HG02623 (cell line): ENCODE measurements around the gene CDC45.

Source experiments
- ATAC-seq: cut with Tn5 transposase; IDR thresholded peaks from one replicate; pipeline ENCODE4 v1.9.1; 2021; ENCODE audit warnings: moderate library complexity; ENCODE audit not compliant: unreplicated experiment

The CDC45 gene

DNA sequence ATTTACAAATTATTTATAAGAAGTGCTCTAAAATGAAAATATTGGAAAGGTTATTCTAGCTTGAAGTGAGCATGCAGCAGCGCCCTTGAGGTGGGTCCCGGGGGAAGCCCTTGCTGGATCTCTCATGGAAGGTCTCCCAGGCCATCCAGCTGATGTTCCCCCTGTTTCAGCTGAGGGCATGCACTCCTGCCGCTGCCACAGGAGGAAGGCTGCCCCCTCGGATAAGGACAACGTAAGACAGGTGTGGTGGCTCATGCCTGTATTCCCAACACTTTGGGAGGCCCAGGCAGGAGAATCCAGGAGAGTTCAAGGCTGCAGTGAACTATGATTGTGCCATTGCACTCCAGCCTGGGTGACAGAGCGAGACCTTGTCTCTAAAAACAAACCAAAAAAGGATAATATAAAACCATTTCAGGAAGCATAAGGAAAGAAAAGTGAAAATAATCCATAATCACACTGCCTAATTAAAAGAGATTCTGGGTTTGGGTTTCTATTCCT, 15.0 kb downstream of the CDC45 start:
- ATAC-seq, result no peak

GRCh38 chr22:19495562-19496323, 16.0 kb downstream of the CDC45 start:
- ATAC-seq, result no peak

- ATAC-seq, result no peak
These were observed 16.6 kb downstream of the CDC45 start for GRCh38 chr22:19496324-19496630.

GRCh38 chr22:19497245-19497644, 17.5 kb downstream of the CDC45 start:
- no peak for ATAC-seq

GRCh38 chr22:19498154-19498865, 18.6 kb downstream of the CDC45 start:
- no peak for ATAC-seq

DNA sequence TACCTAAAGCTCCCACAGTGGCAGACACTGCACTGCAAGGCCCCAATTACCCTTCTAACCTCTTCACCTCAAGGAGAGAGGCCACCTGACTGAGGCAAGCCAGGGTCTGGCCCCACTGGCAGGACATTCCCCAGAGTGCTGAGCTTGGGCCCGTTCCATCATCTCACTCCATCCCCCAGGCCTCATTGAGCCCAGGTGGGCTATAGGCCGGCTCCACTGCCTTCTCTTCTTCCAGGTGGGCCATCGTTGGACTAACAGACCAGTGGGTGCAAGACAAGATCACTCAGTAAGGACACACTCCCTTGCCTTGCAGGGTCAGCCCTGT, 19.1 kb downstream of the CDC45 start:
- ATAC-seq, result no peak

GRCh38 chr22:19499236-19499879, 19.6 kb downstream of the CDC45 start:
- no peak for ATAC-seq

- ATAC-seq, result no peak
These were observed 20.1 kb downstream of the CDC45 start for GRCh38 chr22:19499880-19500242.

DNA sequence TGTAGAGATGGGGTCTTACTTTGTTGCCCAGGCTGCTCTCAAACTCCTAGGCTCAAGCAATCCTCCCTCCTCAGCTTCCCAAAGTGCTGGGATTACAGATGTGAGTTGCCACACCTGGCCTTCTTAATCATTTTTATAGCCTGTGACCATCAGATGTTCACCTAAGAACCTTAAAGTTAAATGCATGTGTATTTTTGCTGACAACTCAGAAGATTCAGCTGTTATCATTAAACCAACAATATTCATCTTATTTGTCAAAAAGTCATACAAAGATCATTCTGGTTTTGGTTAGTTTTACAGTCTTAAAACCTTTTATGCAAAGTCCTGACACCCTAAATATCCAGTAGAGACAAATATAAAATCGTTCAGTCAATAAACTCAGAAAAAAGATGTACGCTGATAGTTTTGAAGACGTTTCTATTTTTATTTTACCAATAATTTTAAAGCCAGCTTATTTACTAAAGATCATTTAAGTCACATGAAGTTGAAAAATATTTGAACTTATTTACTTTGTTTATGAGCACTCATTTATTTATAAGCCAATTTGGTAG, 22.3 kb downstream of the CDC45 start:
- ATAC-seq, result no peak

GRCh38 chr22:19503367-19503766, 23.6 kb downstream of the CDC45 start:
- no peak for ATAC-seq

DNA sequence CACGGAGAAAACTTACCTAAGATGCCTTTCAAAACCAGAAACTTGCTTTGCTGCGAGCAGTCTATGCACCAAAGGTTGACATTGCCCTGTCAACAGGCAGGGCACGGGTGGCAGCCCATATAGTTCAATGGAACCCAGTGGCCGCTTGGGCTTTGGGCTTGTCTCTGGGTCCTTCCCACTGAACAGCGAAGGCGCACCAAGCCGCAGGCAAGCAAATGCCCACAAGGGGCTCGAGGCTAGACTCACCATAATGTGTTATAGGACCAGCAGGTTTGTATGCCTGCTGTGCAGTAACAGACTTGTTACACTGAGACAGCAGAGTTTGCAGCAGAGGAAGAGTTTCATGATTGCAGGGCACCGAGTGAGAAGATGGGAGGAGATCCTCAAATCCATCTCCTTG, 24.1 kb downstream of the CDC45 start:
- ATAC-seq, result no peak

GRCh38 chr22:19504900-19505734, 25.4 kb downstream of the CDC45 start:
- no peak for ATAC-seq

GRCh38 chr22:19505735-19506126, 26.0 kb downstream of the CDC45 start:
- no peak for ATAC-seq

GRCh38 chr22:19506212-19506611, 26.5 kb downstream of the CDC45 start:
- ATAC-seq, result no peak

DNA sequence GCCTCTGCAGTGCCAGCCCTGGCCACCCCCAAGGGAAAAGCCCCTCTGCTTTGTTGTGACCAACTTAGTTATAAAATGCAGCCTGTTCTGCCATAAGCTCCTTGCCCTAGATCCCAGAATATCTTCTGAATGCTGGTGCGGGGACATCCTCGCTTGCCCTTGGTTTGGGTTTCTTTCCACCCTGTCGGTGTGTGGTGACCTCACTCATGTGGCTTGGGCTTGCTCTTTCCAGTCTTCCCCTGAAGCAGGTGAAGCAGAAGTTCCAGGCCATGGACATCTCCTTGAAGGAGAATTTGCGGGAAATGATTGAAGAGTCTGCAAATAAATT, 27.8 kb downstream of the CDC45 start:
- no peak for ATAC-seq

DNA sequence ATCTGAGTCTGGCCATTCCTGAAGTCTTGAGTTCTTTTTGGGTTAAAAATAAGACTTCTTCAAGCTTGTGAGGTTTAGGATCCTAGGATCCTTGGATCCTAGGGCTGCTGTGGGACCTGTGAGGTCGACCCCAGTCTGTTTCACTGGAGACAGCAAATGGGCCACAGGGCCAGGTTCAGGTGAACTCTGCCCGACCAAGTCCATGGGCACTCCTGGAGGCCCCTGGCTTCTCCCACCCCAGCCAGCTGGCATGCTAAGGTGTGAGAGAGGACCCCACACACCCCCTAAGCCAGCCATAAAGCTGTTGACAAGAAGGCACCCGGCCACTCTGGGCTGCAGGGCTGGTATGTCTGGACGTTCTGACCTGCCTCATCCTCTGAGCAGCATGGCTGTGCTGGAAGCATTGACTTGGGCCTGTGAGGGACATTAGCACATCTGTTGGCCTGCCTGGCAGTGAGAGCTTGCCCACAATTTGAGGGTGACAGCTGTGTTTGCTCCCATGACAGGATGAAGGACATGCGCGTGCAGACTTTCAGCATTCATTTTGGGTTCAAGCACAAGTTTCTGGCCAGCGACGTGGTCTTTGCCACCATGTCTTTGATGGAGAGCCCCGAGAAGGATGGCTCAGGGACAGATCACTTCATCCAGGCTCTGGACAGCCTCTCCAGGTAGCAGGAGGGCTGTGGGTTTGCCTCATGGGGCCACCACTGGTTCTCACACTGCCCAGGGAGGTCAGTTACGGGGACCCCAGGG, 28.5 kb downstream of the CDC45 start:
- no peak for ATAC-seq

- ATAC-seq, result no peak
These were observed 29.5 kb downstream of the CDC45 start for GRCh38 chr22:19509191-19509590.

DNA sequence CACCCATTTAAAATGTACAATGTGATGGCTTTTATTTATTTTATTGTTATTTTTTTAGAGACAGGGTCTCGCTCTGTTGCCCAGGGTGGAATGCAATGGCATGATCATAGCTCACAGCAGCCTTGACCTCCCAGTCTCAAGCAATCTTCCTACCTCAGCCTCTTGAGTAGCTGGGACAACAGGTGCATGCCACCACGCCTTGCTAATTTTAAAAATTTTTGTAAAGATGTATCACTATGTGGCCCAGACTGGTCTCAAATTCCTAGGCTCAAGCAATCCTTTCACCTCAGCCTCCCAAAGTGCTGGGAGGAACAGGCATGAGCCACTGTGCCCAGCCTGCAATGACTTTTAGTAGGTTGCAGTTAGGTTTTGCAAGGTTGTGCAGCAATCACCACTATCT, 30.2 kb downstream of the CDC45 start:
- no peak for ATAC-seq

DNA sequence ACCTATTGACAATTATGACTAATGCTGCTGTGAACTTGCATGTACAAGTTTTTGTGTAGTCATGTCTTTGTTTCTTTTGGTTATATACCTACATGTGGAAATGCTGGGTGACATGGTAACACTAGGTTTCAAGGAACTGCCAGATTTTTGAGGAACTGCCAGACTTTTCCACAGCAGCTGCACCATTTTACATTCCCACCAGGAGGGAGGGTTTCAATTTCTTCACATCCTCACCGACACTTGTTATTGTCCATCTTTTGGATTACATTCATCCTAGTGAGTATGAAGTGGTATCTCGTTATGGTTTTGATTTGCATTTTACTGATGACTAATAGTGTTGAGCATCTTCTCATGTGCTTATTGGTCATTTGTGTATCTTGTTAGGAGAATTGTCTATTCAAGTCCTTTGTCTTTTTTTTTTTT, 31.2 kb downstream of the CDC45 start:
- no peak for ATAC-seq

DNA sequence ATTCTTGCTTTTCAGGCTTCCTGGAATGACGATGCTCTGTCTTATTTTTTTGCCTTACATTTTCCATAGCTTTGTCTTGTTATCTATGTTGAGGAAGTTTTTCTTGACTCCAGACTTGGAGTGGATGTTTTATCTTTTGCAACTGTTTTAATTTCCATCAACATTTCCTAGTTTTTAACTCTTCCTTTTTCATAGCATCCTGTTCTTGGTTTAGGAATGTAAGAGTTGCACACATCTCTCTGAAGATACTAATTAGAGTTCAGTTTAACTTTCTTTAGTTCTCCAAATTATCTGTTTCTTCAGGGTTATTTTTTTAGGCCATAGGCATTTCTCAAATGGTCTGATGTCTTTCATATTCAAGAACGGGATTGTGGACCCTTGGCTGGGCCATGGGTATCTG, 34.1 kb downstream of the CDC45 start:
- no peak for ATAC-seq
